Putamen (tissue), 1 donor: ENCODE data around the gene EYA4.
"Not testable (repeated sequence)": the region's sequence is repeated elsewhere in the genome, so short reads cannot be mapped to it uniquely, and the experiment has no call there.

ENCODE experiments used
- DNase-seq: peaks from one replicate; pipeline ENCODE4 v3.0.0-alpha.2; 2016; ENCODE audit warnings: low spot score

EYA4 gene

DNA sequence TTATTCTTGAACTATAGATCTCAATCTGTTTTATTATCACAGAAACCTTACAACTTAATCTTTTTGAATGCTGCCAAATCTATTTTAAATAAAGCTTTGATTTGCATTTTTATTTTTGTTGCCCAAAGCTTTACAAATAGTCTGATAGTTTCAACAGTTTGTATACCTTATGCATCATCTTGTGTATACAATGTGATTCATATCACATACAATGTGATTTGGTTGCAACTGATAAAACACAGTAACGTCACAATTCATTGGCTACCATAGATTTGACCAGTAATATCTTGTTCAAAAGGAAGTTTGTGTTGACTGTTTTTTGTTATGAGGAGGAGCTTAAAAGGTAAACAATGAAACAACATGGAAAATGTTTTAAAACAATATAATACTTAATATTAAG, 110.9 kb downstream of the EYA4 start:
- no peak for DNase-seq

- no peak for DNase-seq
Measured at GRCh38 chr6:133353061-133353460, 111.9 kb downstream of the EYA4 start.

- no peak for DNase-seq
Measured at GRCh38 chr6:133355922-133356321, 114.8 kb downstream of the EYA4 start.

GRCh38 chr6:133358574-133359150, 117.5 kb downstream of the EYA4 start:
- DNase-seq: no peak

DNA sequence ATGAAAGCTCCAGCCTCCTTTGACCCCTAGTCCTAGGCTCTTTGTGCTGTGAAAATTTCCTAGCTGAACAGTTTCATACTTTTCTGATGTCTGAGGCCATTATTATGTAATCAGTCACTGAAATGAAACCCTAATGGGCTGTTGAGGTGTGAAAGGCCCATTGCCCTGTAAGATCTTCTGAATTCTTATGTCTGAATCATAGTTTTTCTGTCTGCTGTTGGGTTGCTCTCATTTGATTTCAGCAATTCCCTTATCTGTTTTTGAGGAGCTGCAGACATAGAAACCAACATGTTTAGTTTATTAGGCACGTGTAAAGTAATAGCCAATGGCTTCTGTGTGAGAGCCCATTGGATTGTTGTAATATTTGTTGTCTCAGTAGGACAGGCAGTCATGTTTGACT, 118.1 kb downstream of the EYA4 start:
- no peak for DNase-seq

DNA sequence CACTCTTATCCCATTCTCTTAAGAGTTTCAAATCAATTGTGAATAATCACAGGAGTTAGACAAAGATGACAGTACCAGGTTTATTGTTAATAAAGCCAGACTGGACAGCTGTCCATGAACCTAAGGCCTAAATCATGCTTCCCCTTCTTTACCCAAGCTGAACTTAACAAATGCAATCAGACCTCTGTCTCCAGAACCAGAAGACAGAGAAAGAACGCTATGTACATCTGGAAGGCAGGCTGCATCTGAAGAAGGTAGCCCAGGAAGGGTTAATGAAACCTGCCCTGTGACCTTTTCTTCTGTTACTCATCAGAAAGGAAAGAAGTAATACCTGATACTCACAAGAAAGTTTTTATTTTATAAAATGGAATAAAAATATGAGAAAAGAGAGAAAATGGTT, 118.6 kb downstream of the EYA4 start:
- no peak for DNase-seq

- peak; percentile 13 for DNase-seq
Measured at GRCh38 chr6:133360194-133360593, 119.0 kb downstream of the EYA4 start.

- no peak for DNase-seq
Measured at GRCh38 chr6:133362813-133363212, 121.7 kb downstream of the EYA4 start.

DNA sequence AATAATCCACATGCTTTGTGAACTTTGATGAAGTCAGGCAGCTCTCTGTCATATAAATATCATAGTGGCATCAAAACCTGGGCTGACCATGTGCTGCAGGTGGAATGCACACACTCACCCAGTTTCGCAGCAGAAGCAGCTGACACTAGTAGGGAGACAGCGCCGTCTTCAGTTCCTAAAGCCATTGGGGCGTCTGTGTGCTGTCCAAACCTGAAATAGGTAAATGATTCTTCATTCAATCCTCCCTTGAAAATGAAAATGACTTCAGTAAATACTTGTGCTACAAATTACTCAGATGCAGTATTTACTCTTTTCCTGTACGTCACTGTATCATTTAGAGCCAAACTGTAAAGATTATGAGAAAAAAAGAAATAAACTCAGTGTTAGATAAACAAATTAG, 127.5 kb downstream of the EYA4 start:
- no peak for DNase-seq

DNA sequence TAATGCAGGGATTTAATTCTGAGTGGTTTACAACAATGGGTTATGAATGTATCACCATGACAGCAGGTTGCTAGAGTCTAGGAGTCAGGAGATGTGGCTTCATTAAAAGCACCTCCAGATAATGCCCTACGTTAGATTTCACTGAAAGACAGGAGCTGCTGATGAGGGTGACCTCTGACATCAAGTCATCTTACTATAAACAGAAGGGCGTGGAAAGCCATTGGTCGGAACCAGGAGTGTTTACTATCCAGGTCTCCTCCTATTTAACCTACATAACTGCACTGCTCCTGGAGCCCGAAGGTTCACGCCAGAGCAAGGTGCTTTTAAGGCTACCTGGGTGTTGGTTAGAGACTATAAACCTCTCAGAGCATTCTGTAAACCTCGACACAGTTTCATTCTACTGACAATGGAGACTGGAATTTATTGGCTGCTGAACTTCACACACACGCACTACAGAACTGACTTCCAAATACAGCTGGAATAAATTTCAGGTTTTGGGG, 128.7 kb downstream of the EYA4 start:
- DNase-seq: no peak

GRCh38 chr6:133376743-133377142, 135.6 kb downstream of the EYA4 start:
- DNase-seq: no peak

DNA sequence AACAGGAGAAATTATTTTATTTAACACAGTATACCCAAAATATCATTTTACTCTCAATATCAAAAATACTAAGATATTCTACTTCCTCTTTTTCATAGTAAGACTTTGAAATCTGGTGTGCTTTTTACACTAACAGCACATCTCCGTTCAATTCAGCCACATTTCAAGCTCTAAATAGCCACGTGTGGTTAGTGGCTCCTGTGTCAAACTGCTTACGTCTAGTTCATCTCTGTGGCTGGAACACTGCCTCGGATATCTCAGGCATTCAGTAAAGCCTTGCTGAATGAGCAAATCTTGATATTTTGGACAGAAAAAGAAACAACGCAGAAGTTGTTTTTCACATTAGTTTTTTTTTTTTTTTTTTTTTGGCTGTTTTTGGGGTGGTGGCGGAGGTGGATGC, 136.1 kb downstream of the EYA4 start:
- DNase-seq: no peak

DNA sequence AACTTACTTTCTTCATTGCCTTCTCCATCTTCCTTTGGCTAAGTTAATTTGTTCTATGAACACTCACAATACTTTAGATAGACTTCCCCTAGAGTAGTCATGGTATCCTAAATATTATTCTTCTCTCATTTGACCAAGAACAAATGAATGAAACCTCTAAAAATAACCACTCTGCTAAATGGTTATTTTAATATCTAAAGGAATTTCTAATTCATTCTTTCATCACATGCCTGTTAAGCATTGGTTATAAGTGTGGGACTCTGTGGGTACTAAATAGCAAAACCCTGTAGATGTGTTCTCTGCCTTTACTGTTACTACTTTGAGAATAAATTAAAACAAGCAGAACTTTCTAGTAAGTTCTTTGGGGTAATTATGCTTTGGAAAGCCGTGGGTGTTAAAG, 138.9 kb downstream of the EYA4 start:
- no peak for DNase-seq

- DNase-seq: no peak
Measured at GRCh38 chr6:133380723-133381122, 139.6 kb downstream of the EYA4 start.

GRCh38 chr6:133388731-133389130, 147.6 kb downstream of the EYA4 start:
- DNase-seq: no peak

- no peak for DNase-seq
Measured at GRCh38 chr6:133390168-133390567, 149.0 kb downstream of the EYA4 start.

DNA sequence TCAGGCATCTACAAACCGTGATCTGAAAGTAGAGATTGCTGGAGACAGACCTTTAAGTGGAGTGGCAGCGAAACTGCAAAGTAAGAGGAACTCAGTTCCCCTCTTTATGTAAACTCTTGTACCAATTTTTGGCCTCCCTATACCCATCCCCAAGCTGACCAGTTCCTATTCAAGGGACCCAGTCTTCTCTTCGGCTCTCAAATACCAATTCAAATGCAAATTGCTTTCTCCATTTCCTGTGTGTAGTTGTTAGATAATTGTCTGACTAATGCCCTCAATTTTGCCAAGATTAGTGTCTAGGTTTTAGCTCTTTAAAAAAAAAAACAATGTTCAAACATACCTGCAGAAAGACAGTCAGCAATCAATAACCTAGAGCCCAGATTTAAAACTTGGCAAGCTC, 150.9 kb downstream of the EYA4 start:
- no peak for DNase-seq

- DNase-seq: no peak
Measured at GRCh38 chr6:133392641-133393040, 151.5 kb downstream of the EYA4 start.

DNA sequence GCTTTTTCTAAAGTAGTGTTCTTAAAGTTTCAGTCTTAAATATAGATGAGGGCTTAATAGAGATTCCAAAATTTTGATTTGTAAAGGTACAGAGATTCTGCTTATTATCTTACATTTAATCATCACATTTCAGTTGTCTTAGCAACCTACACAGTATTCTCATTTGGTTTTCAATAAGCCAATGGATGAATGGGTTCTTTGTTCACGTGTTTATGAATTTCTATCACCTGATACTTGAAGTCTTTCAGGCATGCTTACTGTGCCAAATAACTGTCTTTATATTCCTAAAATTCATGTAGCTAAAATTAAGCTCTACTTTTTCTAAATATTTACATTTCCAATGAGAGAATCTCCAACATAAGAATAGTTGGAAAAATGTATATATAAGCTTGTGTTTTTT, 152.7 kb downstream of the EYA4 start:
- no peak for DNase-seq

DNA sequence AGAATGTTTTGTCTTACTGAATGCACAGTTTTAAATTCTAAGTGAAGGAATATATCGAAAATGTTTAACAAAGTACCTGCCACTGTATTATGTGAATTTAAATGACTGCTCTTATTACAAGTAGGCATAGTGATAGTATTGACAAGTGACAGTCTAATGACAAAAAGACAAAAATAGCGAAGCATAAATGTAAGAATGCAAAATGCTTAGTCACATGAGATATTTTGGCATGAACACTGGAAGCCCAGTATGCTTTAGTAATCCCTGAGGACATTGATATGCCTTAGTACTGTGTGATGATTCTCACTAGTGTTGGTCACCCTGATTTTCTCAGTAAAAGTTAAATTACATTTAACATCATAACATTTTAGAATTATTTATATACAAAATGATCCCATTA, 153.5 kb downstream of the EYA4 start:
- no peak for DNase-seq

- no peak for DNase-seq
Measured at GRCh38 chr6:133396233-133396983, 155.3 kb downstream of the EYA4 start.

DNA sequence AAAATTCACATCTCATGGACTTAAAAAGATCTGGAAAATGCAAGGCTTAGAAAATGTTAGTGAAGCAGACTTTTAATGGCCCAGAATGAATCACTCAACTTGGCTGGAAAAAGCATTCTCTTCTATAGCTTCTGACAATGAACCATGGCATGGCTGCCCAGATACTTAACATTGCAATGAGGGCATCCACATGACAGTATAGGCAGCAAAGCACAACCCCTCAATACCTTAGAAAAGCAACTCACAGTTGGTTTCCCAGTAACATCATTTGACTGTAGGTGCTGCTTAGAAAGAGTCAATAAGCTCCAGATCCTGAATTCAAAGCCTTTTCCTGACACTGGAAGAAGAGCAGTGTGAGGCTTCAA, 155.8 kb downstream of the EYA4 start:
- no peak for DNase-seq

GRCh38 chr6:133397601-133398000, 156.4 kb downstream of the EYA4 start:
- not testable (repeated sequence) for DNase-seq

GRCh38 chr6:133399426-133399825, 158.3 kb downstream of the EYA4 start:
- DNase-seq: no peak
